ACC112 (cell line): ENCODE measurements around the gene PDK2.
A peak's percentile ranks its signal among the peaks of the same experiment; 100 is the strongest.

ENCODE experiments used
- H2AFZ ChIP-seq: fragments of 200-600 bp; sonication (generic); one replicate; pipeline ENCODE4 v1.6.0; 2017; ENCODE audit warnings: antibody characterized with exemption, low read length; ENCODE audit not compliant: unreplicated experiment
- H3K27ac ChIP-seq: fragments of 200-600 bp; sonication (generic); 2 replicates; pipeline ENCODE4 v1.5.1; 2014; ENCODE audit warnings: low read depth, mild to moderate bottlenecking, antibody characterized with exemption, low read length, moderate library complexity
- H3K27me3 ChIP-seq: fragments of 200-600 bp; sonication (generic); 2 replicates; pipeline ENCODE4 v1.6.1; 2014; ENCODE audit warnings: mild to moderate bottlenecking, antibody characterized with exemption, low read length, moderate library complexity, mixed read lengths; ENCODE audit not compliant: insufficient read depth
- H3K36me3 ChIP-seq: fragments of 200-600 bp; sonication (generic); 2 replicates; pipeline ENCODE4 v1.6.1; 2016; ENCODE audit warnings: mild to moderate bottlenecking, antibody characterized with exemption, low read length, moderate library complexity, mixed read lengths; ENCODE audit not compliant: insufficient read depth
- H3K4me1 ChIP-seq: fragments of 200-600 bp; sonication (generic); one replicate; pipeline ENCODE4 v1.6.1; 2016; ENCODE audit warnings: low read length, mixed read lengths; ENCODE audit not compliant: insufficient read depth, unreplicated experiment, control insufficient read depth
- H3K4me3 ChIP-seq: fragments of 200-600 bp; sonication (generic); 2 replicates; pipeline ENCODE4 v1.5.1; 2014; ENCODE audit warnings: mild to moderate bottlenecking, low read depth, low read length
- H3K79me2 ChIP-seq: fragments of 200-600 bp; sonication (generic); one replicate; pipeline ENCODE4 v1.6.0; 2016; ENCODE audit warnings: low read length; ENCODE audit not compliant: control insufficient read depth, unreplicated experiment, insufficient read depth

PDK2 gene

DNA sequence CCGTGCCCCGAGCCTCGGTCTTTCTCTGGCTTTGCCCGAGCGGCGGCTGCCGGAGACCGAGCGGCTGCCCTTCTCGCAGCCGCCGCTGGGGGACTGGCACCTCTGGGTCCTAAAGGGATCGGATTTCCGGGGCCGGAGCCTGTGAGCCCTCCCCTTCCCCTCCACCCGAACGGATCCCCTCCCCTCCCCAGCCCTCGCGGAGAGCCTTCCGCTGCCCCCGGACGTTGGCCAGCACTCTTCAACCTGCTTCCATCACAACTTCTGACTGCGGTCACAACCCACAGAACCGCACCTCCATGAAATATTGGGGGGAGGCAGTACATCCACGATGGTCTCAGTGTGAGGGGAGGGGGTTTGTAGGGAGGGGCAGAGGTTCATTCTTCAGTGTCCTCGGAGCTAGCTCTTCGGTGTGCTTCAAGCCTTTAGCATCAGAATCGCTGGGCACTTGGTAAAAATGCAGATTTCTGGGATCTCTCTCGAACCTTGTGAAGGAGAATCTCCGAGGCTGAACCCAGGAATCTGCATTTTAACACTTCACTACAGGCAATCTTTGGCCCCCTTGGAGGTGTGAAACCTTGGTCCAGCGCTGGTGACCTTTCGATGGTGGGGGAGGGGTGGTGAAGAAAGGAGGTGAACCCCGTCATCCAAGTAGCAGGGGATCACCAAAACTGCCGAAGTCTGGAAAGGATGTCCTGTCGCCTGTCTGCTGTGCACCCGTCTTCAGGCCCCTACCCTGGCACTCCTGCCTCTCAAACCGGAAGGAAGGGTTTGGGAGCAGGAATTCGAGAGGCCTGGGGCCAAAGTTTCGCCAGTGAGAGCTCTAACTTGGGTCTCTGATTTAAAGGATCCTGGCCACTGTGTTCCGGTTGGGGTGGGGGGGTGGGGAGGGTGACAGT is 56.1 kb downstream of the PDK2 start:
- peaks cover 48% of the 10 kb centered on the region for H3K79me2 ChIP-seq
- peaks cover 42% of the 10 kb centered on the region for H3K4me1 ChIP-seq
- H3K4me3 ChIP-seq, result peak overlapping the region; percentile 95
- H2AFZ ChIP-seq, result no peak overlapping the region
- H3K36me3 ChIP-seq, result no peaks in the 10 kb centered on the region
- no peaks in the 10 kb centered on the region for H3K27me3 ChIP-seq
- H3K27ac ChIP-seq, result peak overlapping the region; percentile 63

DNA sequence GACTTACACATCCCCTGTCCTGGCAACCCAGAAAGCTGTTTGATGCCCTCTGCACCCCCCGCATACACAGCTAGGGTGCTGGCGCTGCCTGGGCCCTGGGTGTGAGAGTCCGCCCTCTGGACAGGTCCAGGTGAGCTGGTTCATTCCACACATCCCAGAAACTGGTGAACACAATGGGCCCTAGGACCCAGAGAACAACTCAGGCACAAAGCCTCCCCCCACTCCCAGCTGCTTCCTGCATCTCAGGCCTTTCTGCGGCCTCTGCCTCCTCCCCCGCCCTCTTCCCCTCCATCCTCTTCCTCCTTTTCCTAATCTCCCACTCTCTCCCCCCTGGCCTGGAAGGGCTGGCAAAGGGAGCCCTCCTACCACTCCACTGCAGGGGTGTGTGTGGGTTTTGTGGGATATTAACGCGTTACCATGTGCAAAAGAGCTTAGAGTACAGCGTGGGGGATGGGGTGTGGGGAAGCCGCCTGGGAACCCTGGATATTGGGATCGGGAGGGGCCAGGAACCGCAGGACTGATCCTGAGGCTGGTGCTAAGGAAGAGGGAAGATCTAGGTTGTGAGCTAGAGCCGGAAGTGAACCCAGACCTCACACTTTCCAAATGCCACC is 56.9 kb downstream of the PDK2 start:
- Histone ChIP-seq H3K27ac (peak overlapping the region; percentile 69), H3K4me1 (peaks cover 35% of the 10 kb centered on the region), H3K36me3 (no peaks in the 10 kb centered on the region), H3K27me3 (no peaks in the 10 kb centered on the region), H3K79me2 (peaks cover 40% of the 10 kb centered on the region), H3K4me3 (peak overlapping the region; percentile 95), H2AFZ (peak overlapping the region; percentile 76)

DNA sequence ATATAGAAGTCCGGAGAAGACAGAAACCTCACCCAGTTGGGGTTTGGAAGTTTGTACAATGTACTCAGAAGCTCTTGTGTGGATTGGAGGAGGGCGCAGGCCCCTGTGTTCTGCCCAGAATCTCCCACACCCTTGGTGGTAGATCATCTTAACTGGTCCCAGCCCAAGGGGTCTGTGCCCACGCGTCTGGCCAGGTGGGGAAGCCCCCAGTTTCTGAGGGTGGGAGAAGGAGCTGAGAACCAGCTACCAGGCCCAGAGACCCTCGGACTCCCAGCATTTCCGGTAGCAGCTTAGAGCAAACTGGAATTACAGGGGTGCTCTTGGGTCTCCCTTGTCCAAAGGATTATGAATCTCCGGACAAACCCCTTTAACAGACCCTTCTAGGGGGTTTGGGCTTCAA is 57.6 kb downstream of the PDK2 start:
- peaks cover 28% of the 10 kb centered on the region for H3K4me1 ChIP-seq
- H3K36me3 ChIP-seq, result no peaks in the 10 kb centered on the region
- H3K79me2 ChIP-seq, result peaks cover 33% of the 10 kb centered on the region
- H3K4me3 ChIP-seq, result peak overlapping the region; percentile 95
- H3K27ac ChIP-seq, result peak overlapping the region; percentile 69
- H2AFZ ChIP-seq, result no peak overlapping the region
- H3K27me3 ChIP-seq, result no peaks in the 10 kb centered on the region

DNA sequence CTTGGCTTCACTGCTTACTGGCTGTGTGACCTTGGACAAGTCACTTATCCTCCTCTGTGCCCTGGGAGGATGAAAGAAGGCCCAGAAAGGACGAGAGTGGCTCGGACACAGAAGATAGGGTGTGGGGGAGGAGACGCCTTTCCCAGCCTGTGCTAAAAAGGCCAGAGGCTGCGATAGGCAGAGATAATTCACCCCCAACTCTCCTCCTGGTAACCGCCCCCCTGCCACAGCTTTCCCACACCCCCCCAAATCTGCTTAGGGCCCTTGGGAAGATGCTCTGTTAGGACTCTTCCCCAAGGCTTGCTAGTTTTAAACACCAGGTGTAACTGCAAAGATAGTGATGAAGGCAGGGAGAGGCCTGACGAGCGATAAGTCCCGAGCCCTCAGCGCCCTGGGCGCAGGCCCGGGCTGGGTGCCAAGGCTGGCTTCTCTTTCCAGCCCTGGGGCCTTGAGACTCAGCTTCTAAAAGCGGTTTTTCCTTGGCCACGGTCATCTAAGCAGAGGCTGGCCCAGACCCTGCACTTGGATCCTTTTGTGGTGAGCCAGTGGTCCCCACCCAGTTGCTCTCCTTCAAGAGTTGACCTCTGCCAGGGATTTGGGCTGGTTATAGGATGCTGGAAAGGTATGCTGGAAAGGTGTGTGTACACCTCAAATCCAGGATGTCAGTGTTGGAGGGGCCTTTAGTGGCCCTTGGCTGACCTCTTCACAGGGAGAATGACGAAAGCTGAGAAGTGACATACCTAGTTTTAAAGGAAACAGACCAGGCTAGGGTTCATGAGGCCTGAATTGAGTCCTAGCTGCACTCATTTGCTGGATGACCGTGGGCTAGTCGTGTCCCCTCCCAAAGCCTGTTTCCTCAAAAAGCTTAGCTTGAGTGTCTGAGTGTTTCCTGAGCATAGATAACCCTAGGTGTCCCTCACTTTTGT is 58.8 kb downstream of the PDK2 start:
- Histone ChIP-seq H3K4me3 (no peak overlapping the region), H2AFZ (no peak overlapping the region), H3K36me3 (no peaks in the 10 kb centered on the region), H3K27me3 (no peaks in the 10 kb centered on the region), H3K27ac (no peak overlapping the region), H3K79me2 (peaks cover 22% of the 10 kb centered on the region), H3K4me1 (peaks cover 25% of the 10 kb centered on the region)

DNA sequence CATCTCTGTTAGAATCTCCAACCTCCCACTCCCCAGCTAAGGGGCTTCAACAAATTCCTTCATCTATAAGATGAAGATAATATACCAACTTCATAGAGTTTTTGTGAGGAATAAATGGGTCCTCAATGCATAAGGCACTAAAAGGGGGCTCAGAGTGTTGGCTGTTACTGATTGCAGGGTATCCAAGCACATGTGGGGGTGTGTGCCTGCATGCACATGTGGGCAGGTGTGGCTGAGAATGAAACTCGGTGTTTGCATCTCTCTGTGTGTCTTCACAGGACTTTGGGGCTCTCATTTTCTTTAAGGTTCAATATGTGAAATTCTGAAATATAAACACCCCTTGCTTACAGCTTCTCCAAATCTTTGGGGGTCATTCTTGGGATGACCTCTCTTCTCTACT is 59.5 kb downstream of the PDK2 start:
- Histone ChIP-seq H2AFZ (no peak overlapping the region), H3K27me3 (no peaks in the 10 kb centered on the region), H3K27ac (no peak overlapping the region), H3K79me2 (peaks cover 16% of the 10 kb centered on the region), H3K36me3 (no peaks in the 10 kb centered on the region), H3K4me3 (no peak overlapping the region), H3K4me1 (peaks cover 25% of the 10 kb centered on the region)

DNA sequence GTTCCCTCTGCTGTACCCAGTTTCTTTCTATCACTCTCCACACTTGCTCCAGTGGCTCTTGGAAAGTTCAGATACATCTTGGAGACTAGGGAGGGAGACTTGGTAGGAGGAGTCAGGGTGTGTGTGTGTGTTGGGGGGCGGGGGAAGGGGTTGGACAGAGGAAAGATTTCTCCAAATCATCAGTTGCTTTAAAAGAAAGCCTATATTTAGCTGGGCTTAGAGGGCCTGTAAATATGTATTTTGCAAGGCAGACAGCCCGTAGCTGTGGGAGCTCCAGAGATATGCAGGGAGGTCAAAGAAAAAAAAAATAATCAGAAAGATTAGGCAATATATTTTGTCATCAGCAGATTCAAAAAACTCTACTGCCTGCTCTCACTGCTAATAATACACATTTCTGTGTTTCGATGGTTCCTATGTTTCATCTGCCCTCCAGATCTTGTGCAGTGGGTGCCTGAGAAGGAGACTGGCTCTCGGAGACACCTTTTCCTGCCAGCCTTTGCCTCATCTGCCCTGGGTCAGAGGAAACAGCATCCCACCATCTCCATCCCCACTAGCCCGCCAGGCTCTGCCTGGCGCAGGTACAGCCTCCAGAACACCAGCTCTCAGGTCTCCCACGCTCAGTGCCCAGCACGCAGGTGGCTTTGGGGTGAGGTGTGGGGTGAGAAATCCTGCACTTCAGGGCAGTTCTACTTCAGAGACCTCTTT is 60.1 kb downstream of the PDK2 start:
- peak overlapping the region; percentile 16 for H2AFZ ChIP-seq
- no peaks in the 10 kb centered on the region for H3K27me3 ChIP-seq
- peaks cover 25% of the 10 kb centered on the region for H3K4me1 ChIP-seq
- H3K79me2 ChIP-seq, result peaks cover 9% of the 10 kb centered on the region
- H3K4me3 ChIP-seq, result no peak overlapping the region
- H3K36me3 ChIP-seq, result no peaks in the 10 kb centered on the region
- peak overlapping the region; percentile 41; the same call in 1 of the 2 replicates for H3K27ac ChIP-seq

DNA sequence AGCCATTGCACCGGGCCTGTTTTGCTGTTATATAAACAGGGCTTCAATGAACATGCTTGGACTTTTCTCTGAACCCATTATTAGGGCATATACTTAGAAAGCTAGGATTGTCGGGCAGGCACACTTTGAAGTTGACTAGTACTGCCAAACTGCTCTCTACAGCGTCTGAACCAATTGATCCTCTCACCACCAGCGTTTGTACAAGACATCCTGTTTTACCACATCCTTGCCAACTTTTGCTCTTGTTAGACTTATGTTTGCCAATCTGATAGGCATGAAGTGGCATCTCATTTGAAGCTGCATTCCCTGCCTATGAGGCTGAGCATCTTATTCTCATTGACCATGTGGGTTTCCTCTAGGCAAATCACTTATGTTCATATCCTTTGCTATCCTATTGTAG is 62.7 kb downstream of the PDK2 start:
- Histone ChIP-seq H3K36me3 (no peaks in the 10 kb centered on the region), H3K4me1 (peaks cover 21% of the 10 kb centered on the region), H3K27ac (no peak overlapping the region), H2AFZ (no peak overlapping the region), H3K79me2 (no peaks in the 10 kb centered on the region), H3K4me3 (no peak overlapping the region), H3K27me3 (no peaks in the 10 kb centered on the region)

DNA sequence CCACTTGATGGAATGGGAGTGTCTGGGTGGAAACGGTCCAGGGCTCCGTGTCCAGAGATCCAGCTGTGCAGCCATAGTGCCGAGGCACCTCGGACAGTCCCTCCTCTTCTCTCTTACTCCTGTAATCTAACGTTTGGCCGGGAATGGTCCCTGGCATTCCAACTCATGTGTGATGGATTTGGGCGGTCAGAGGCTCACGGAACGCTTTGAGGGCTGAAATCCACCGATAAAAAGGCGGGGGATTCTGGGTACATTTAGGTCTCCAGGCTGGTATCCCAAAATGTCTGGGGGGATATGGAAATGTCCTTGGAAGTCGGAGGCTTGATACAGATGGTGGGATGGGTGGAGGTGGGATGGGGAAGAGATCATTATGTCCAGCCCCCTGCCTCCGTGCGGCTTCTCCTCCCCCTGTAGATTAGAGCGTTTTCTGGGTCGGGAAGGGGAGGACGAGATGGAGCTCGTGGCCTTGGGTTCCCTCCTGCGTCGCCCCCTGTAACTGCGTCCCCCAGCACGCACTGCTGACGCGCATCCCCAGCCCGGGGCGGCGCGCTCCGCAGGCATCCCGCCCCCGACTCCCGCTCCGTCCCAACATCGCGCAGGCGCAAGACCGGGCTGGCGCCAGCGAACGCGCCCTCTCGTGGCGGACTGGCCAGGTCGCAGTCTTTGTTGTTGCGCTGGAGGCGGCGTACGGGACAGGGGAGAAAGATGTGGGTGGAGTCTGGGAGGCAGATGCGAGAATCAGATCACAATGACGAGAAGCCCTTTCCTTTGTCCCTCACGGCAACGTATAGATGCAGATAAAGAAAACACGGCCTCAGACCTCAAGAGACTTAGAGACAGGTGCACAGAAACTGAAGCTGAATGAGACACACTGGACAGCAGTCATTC is 66.1 kb downstream of the PDK2 start:
- H3K4me1 ChIP-seq, result peaks cover 4% of the 10 kb centered on the region

More for the DNA sequence above, 66.1 kb downstream of the PDK2 start:
- H2AFZ ChIP-seq, result peak overlapping the region; percentile 78
- H3K4me3 ChIP-seq, result peak overlapping the region; percentile 79
- no peaks in the 10 kb centered on the region for H3K36me3 ChIP-seq
- H3K79me2 ChIP-seq, result no peaks in the 10 kb centered on the region
- H3K27me3 ChIP-seq, result no peaks in the 10 kb centered on the region
- peak overlapping the region; percentile 1; the same call in 1 of the 2 replicates for H3K27ac ChIP-seq
